A549 (cell line): Measurements from ENCODE around the gene OGDHL. TPM values are rescaled to one million over a fixed set of nuclear protein-coding genes. Genes with fewer than 3 reads are reported as not detected.

ENCODE experiments used
- ATAC-seq, 2 experiments: fragments of 200-7000 bp in 1 of 2; fragments of >200 bp in 1 of 2; cut with Nextera tagmentation in 1 of 2; cut with Tn5 transposase in 1 of 2; 3 replicates each; pipeline versions ENCODE4 v1.8.0 to v1.9.1; 2018 to 2020; ENCODE audit warnings: mild to moderate bottlenecking in 1 of 2, moderate library complexity in 1 of 2
- CTCF ChIA-PET: fragments of 300-600 bp; sonication (Branson Sonifier 250); formaldehyde crosslinking; extraction: SDS; loops from one replicate; lab custom pipeline; 2021; ENCODE audit warnings: antibody characterized with exemption, inconsistent platforms; lab: Yijun Ruan, JAX
- POLR2A ChIA-PET: fragments of 350-600 bp; formaldehyde crosslinking; extraction: SDS; loops from one replicate; lab custom pipeline; 2021; ENCODE audit warnings: antibody characterized with exemption, inconsistent platforms; lab: Yijun Ruan, JAX
- DNase-seq, 2 experiments: peaks; one replicate each; pipeline versions ENCODE4 v3.0.0 to v3.0.0-alpha.2; 2011 to 2016; ENCODE audit warnings: low read depth in 1 of 2, low spot score in 1 of 2
- FAIRE-seq: peaks from 2 replicates; lab custom pipeline; 2011; peaks lifted over from hg19 to GRCh38; lab: Jason Lieb, UNC
- H3K27ac ChIP-seq, 2 experiments: fragments of >200 bp; sonication (Bioruptor Twin); formaldehyde crosslinking; 3 replicates each; pipeline ENCODE4 v1.5.1; 2016 to 2017
- H3K4me1 ChIP-seq: fragments of >200 bp; sonication (Bioruptor Twin); formaldehyde crosslinking; 3 replicates; pipeline ENCODE4 v1.6.1; 2016
- H3K4me2 ChIP-seq: fragments of >200 bp; sonication (Bioruptor Twin); formaldehyde crosslinking; 3 replicates; pipeline ENCODE4 v1.6.1; 2016
- H3K4me3 ChIP-seq: fragments of >200 bp; sonication (Bioruptor Twin); formaldehyde crosslinking; 3 replicates; pipeline ENCODE4 v1.5.1; 2016
- H3K9me3 ChIP-seq: fragments of >200 bp; sonication (Bioruptor Twin); formaldehyde crosslinking; 3 replicates; pipeline ENCODE4 v1.6.1; 2016
- CEBPB ChIP-seq, 2 experiments: fragments of >200 bp in 1 of 2; sonication (Bioruptor Twin) in 1 of 2; formaldehyde crosslinking in 1 of 2; IDR thresholded peaks; 2 replicates each; pipeline ENCODE4 v1.6.1; 2012 to 2016
- CHD4 ChIP-seq: fragments of 200-600 bp; sonication (generic); IDR thresholded peaks from 2 replicates; pipeline ENCODE4 v1.6.1; 2016; ENCODE audit warnings: antibody characterized with exemption, mild to moderate bottlenecking, borderline replicate concordance
- EHMT2 ChIP-seq: fragments of 200-600 bp; sonication (generic); IDR thresholded peaks from 2 replicates; pipeline ENCODE4 v1.6.1; 2016; ENCODE audit warnings: antibody characterized with exemption, low read depth, mild to moderate bottlenecking, moderate library complexity
- EP300 ChIP-seq, 2 experiments: fragments of >200 bp; sonication (Bioruptor Twin); formaldehyde crosslinking; IDR thresholded peaks; 2 replicates in 1 of 2; 3 replicates in 1 of 2; pipeline ENCODE4 v1.6.1; 2016 to 2017
- FOXS1 ChIP-seq: fragments of 250-450 bp; sonication (Bioruptor Pico); IDR thresholded peaks from 2 replicates; pipeline ENCODE4 v1.5.0; 2020; ENCODE audit warnings: mild to moderate bottlenecking, moderate library complexity
- HEYL ChIP-seq: fragments of 250-450 bp; sonication (Bioruptor Pico); IDR thresholded peaks from 2 replicates; pipeline ENCODE4 v1.8.0; 2021; ENCODE audit warnings: mild to moderate bottlenecking, moderate library complexity
- HOXA7 ChIP-seq: fragments of 250-450 bp; sonication (Bioruptor Pico); IDR thresholded peaks from 2 replicates; pipeline ENCODE4 v1.5.0; 2020; ENCODE audit warnings: mild to moderate bottlenecking, moderate library complexity
- JUNB ChIP-seq: fragments of >200 bp; sonication (Bioruptor Twin); formaldehyde crosslinking; IDR thresholded peaks from 2 replicates; pipeline ENCODE4 v1.6.1; 2016
- KDM1A ChIP-seq: fragments of 200-600 bp; sonication (generic); IDR thresholded peaks from 2 replicates; pipeline ENCODE4 v1.6.1; 2016; ENCODE audit warnings: low read depth, mild to moderate bottlenecking
- KDM5A ChIP-seq: fragments of 200-600 bp; sonication (generic); IDR thresholded peaks from 2 replicates; pipeline ENCODE4 v1.6.1; 2016; ENCODE audit warnings: antibody characterized with exemption, mild to moderate bottlenecking
- MAZ ChIP-seq: fragments of 150-350 bp; IDR thresholded peaks from 2 replicates; pipeline ENCODE4 v1.6.1; 2014; ENCODE audit warnings: antibody characterized with exemption, low read depth, low read length, borderline replicate concordance
- MYC ChIP-seq: IDR thresholded peaks from 2 replicates; pipeline ENCODE4 v1.6.1; 2012; ENCODE audit warnings: mild to moderate bottlenecking, inconsistent platforms, low read length, improper control_type of control experiment, borderline replicate concordance
- NPAS2 ChIP-seq: fragments of 250-450 bp; sonication (Bioruptor Pico); IDR thresholded peaks from 2 replicates; pipeline ENCODE4 v1.8.0; 2022; ENCODE audit warnings: mild to moderate bottlenecking, moderate library complexity, borderline replicate concordance
- PBX3 ChIP-seq: IDR thresholded peaks from 2 replicates; pipeline ENCODE4 v1.6.1; 2012
- POLR2A ChIP-seq: IDR thresholded peaks from 2 replicates; pipeline ENCODE4 v1.6.1; 2012; ENCODE audit warnings: mild to moderate bottlenecking, low read length
- RAD21 ChIP-seq, 2 experiments: fragments of >200 bp in 1 of 2; sonication (Bioruptor Twin) in 1 of 2; formaldehyde crosslinking in 1 of 2; IDR thresholded peaks in 1 of 2; conservative IDR thresholded peaks in 1 of 2; 2 replicates in 1 of 2; 3 replicates in 1 of 2; pipeline ENCODE4 v1.6.1; 2012 to 2018; ENCODE audit warnings: inconsistent platforms in 1 of 2
- RARB ChIP-seq: fragments of 250-450 bp; sonication (Bioruptor Pico); IDR thresholded peaks from 2 replicates; pipeline ENCODE4 v1.8.0; 2021; ENCODE audit warnings: mild to moderate bottlenecking, moderate library complexity
- RCOR1 ChIP-seq: fragments of 150-350 bp; IDR thresholded peaks from 2 replicates; pipeline ENCODE4 v1.6.1; 2014; ENCODE audit warnings: antibody characterized with exemption, low read length, low read depth
- RNF2 ChIP-seq: fragments of 200-600 bp; sonication (generic); IDR thresholded peaks from 2 replicates; pipeline ENCODE4 v1.6.1; 2016; ENCODE audit warnings: low read depth, mild to moderate bottlenecking, antibody characterized with exemption, moderate library complexity, borderline replicate concordance
- TFCP2L1 ChIP-seq: fragments of 250-450 bp; sonication (Bioruptor Pico); IDR thresholded peaks from 2 replicates; pipeline ENCODE4 v1.5.0; 2021; ENCODE audit warnings: mild to moderate bottlenecking
- TP53 ChIP-seq: fragments of 250-450 bp; sonication (Bioruptor Pico); IDR thresholded peaks from 2 replicates; pipeline ENCODE4 v1.5.0; 2021; ENCODE audit warnings: mild to moderate bottlenecking, moderate library complexity
- ZFP36 ChIP-seq: fragments of 450-650 bp; IDR thresholded peaks from 2 replicates; pipeline ENCODE4 v1.6.1; 2014; ENCODE audit warnings: borderline replicate concordance; ENCODE audit not compliant: partially characterized antibody
- ZNF302 ChIP-seq: fragments of 250-450 bp; sonication (Bioruptor Pico); IDR thresholded peaks from 2 replicates; pipeline ENCODE4 v1.9.0; 2021; ENCODE audit warnings: inconsistent platforms, mild to moderate bottlenecking, moderate library complexity
- ZSCAN20 ChIP-seq: fragments of 250-450 bp; sonication (Bioruptor Pico); IDR thresholded peaks from 2 replicates; pipeline ENCODE4 v1.8.0; 2022; ENCODE audit warnings: mild to moderate bottlenecking, moderate library complexity
- WGBS: methylation state at CpG from one replicate; pipeline ENCODE4 v1.1.6; 2017; ENCODE audit errors: missing lambda C conversion rate; 5-methylcytosine and 5-hydroxymethylcytosine counted together
- polyA plus RNA-seq, 4 experiments: library from polyadenylated mRNA; depleted of rRNA in 3 of 4; stranded (reverse); fragments of >200 nt; fragmentation: RNase III in 1 of 4; extraction: RNeasy Plus Mini Kit Qiagen cat#74134 plus additional on column Dnase treatment in 1 of 4; gene quantifications; 2 replicates in 3 of 4; 3 replicates in 1 of 4; pipeline ENCODE4 v1.2.3, GENCODE V29; 2011 to 2017
- TF ChIP-seq, protein P1 (sequence below): fragments of 200-600 bp; sonication (generic); IDR thresholded peaks from 2 replicates; pipeline ENCODE4 v1.6.1; 2016; ENCODE audit warnings: antibody characterized with exemption, mild to moderate bottlenecking, moderate library complexity
- TF ChIP-seq, protein P2 (sequence below): fragments of 250-450 bp; sonication (Bioruptor Pico); IDR thresholded peaks from 2 replicates; pipeline ENCODE4 v1.5.0; 2021; ENCODE audit warnings: mild to moderate bottlenecking, moderate library complexity, borderline replicate concordance
- TF ChIP-seq, protein P3 (sequence below): IDR thresholded peaks from 2 replicates; pipeline ENCODE4 v1.6.1; 2012; ENCODE audit warnings: low read depth, borderline replicate concordance

OGDHL gene
- polyA plus RNA-seq, 2 of the 4 experiments (the other 2 are of a cell fraction): 0.06 to 0.22 TPM

DNA sequence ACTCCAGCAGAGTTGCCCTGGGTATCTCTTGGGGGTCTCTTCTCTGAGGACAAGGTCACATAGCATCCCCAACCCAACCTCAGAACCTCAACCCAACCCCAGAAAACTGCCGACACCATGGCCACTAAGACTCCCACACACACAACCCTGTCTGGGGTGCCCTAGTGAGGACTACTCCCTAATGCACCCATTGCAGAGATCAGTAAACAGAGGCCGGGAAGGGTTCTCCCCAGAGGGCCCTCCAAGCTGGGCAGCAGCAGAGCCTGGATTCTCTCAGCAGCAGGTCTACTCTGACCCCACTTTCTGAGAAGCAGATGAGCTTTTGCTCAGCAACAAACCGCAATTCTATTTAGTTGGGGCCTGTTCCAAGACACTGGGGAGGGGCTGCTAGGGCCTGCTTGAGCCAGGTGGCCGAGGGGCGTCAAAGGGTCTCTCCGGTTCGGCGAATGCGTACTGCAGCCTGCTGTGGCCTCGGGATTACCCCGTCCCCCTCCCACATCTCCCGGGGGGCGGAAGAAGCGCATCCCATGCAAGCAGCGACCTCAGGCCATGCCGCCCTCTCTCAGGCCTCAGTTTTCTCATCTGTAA is 828 bp downstream of the OGDHL start:
- Histone ChIP-seq H3K4me1 (peaks cover 5% of the 10 kb centered on the region; the same call in 1 of the 3 replicates), H3K27ac (no peak overlapping the region), H3K4me3 (peak overlapping the region; percentile 57; the same call in 2 of the 3 replicates), H3K4me2 (peak overlapping the region; percentile 98), H3K9me3 (no peaks in the 10 kb centered on the region)
- POLR2A ChIA-PET: no interaction called here
- no peak for FAIRE-seq
- CTCF ChIA-PET: interaction anchor here (1.5 kb wide), 1 partner anchor 166 kb away, joined by 4 read pairs; no protein-coding TSS in a partner anchor
- DNase-seq: no peak
- TF ChIP-seq TFCP2L1 (no peak), NPAS2 (CRISPR knock-in tag) (no peak), ZFP36 (no peak), JUNB (no peak), HEYL (CRISPR knock-in tag) (no peak), ZNF302 (CRISPR knock-in tag) (no peak), EHMT2 (no peak), RCOR1 (no peak), RAD21 (conservative IDR thresholded peaks at IDR 0.05 in 1 of 2, IDR thresholded peaks at IDR 0.05 in 1 of 2) (no peak), CEBPB (IDR thresholded peaks at IDR 0.05) (no peak), MAZ (no peak), KDM1A (no peak), EP300 (IDR thresholded peaks at IDR 0.05) (no peak), RNF2 (no peak), HOXA7 (no peak), MYC (no peak), KDM5A (no peak)
- TF ChIP-seq, protein P1, sequence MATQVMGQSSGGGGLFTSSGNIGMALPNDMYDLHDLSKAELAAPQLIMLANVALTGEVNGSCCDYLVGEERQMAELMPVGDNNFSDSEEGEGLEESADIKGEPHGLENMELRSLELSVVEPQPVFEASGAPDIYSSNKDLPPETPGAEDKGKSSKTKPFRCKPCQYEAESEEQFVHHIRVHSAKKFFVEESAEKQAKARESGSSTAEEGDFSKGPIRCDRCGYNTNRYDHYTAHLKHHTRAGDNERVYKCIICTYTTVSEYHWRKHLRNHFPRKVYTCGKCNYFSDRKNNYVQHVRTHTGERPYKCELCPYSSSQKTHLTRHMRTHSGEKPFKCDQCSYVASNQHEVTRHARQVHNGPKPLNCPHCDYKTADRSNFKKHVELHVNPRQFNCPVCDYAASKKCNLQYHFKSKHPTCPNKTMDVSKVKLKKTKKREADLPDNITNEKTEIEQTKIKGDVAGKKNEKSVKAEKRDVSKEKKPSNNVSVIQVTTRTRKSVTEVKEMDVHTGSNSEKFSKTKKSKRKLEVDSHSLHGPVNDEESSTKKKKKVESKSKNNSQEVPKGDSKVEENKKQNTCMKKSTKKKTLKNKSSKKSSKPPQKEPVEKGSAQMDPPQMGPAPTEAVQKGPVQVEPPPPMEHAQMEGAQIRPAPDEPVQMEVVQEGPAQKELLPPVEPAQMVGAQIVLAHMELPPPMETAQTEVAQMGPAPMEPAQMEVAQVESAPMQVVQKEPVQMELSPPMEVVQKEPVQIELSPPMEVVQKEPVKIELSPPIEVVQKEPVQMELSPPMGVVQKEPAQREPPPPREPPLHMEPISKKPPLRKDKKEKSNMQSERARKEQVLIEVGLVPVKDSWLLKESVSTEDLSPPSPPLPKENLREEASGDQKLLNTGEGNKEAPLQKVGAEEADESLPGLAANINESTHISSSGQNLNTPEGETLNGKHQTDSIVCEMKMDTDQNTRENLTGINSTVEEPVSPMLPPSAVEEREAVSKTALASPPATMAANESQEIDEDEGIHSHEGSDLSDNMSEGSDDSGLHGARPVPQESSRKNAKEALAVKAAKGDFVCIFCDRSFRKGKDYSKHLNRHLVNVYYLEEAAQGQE: no peak
- 29% methylated on average over 16 of the region's 16 CpGs for WGBS
- no peak for ATAC-seq

DNA sequence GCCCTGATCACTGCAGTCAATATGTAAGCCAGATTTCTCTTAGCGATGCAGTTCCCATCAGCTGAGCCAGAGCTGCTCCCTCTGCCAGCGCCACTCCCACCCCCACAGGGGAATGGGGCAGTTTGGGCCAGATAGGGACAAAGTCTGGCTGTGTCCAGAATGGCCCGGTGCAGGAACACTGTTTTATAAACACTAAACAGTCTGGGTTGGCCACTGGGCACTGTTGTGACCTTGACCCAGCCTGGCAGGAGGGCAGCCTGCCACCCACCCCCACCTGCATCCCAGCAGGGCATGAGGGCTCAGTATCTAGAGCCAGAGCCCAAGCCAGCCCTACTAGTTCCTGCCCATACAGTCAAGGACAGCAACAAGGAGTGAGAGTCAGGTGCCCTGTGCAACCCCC is 1.3 kb downstream of the OGDHL start:
- no peak for FAIRE-seq

More for the DNA sequence above, 1.3 kb downstream of the OGDHL start:
- DNase-seq (no peak), ATAC-seq (peak in 1 of 2 experiments; percentile 9; a peak in 2 of 6 replicates)
- Histone ChIP-seq H3K4me2 (no peak overlapping the region), H3K4me1 (peaks cover 5% of the 10 kb centered on the region; the same call in 1 of the 3 replicates), H3K27ac (no peak overlapping the region), H3K4me3 (no peak overlapping the region), H3K9me3 (no peaks in the 10 kb centered on the region)
- CTCF ChIA-PET: interaction anchor here (1.5 kb wide), 1 partner anchor 166 kb away, joined by 4 read pairs; no protein-coding TSS in a partner anchor
- WGBS: 6% methylated on average over 3 of the region's 3 CpGs
- POLR2A ChIA-PET: no interaction called here
- TF ChIP-seq POLR2A (no peak), PBX3 (no peak), TP53 (CRISPR knock-in tag) (no peak), HOXA7 (no peak), CHD4 (no peak), FOXS1 (CRISPR knock-in tag) (no peak), ZSCAN20 (no peak), RARB (no peak)
- TF ChIP-seq, protein P2, sequence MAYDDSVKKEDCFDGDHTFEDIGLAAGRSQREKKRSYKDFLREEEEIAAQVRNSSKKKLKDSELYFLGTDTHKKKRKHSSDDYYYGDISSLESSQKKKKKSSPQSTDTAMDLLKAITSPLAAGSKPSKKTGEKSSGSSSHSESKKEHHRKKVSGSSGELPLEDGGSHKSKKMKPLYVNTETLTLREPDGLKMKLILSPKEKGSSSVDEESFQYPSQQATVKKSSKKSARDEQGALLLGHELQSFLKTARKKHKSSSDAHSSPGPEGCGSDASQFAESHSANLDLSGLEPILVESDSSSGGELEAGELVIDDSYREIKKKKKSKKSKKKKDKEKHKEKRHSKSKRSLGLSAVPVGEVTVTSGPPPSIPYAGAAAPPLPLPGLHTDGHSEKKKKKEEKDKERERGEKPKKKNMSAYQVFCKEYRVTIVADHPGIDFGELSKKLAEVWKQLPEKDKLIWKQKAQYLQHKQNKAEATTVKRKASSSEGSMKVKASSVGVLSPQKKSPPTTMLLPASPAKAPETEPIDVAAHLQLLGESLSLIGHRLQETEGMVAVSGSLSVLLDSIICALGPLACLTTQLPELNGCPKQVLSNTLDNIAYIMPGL (CRISPR knock-in tag): no peak
- TF ChIP-seq, protein P3, sequence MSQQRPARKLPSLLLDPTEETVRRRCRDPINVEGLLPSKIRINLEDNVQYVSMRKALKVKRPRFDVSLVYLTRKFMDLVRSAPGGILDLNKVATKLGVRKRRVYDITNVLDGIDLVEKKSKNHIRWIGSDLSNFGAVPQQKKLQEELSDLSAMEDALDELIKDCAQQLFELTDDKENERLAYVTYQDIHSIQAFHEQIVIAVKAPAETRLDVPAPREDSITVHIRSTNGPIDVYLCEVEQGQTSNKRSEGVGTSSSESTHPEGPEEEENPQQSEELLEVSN: no peak
